ENCODE results near the gene TNRC18.
A peak's percentile ranks its signal among the peaks of the same experiment; 100 is the strongest.

The TNRC18 gene

DNA sequence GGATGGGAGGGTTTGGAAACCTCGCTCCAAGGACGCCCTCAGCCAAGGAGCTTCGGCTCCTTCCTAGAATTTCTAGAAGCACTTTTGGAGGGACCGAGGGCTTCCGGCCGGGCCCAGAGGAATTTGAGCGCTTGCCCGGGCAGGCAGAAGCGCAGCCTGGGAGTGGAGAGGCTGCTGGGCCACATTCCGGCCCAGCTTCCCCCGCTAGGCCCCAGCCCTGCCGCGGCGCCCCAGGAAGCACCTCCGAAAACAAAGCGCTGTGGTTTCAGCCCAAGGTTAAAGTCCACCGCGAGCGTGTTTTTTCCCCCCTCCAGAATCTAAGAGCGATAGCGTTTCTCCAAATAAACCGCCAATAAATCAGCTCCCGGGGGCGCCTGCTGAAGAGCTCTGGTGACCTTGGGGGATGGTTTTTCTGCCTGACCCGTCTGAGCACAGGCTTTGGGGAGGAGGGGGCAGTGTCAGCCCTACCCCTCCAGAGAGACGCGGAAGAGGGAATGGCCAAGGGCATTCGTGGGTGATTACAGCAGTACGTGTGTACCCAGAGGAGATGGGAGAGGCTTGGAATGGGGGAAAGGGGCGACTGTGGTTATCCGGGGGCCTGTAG, 5.7 kb upstream of the TNRC18 start:
- no peaks in the 10 kb centered on the region for H3K9me3 ChIP-seq (ENCODE audit: control insufficient read depth, insufficient read depth, low read depth, low read length)
- CTCF ChIA-PET: interaction anchor here (0.6 to 1.1 kb wide), 3 partner anchors 64 to 337 kb away, joined by 4 to 8 read pairs (median 5); no protein-coding TSS in a partner anchor
- H3K4me1 ChIP-seq (ENCODE audit: control insufficient read depth, insufficient read depth, low read length): peaks cover 12% of the 10 kb centered on the region
- H3K36me3 ChIP-seq (ENCODE audit: control insufficient read depth in 2 of 2, insufficient read depth in 1 of 2, low read length in 2 of 2): peaks cover 0 to 6% of the 10 kb centered on the region in 2 experiments; a peak in 1 of 3 replicates
- H3K27ac ChIP-seq (ENCODE audit: extremely low read depth, low read depth, low read length): peak overlapping the region; percentile 99
- POLR2A ChIA-PET: interaction anchor here (0.6 to 1.2 kb wide), 2 partner anchors 8 to 46 kb away, joined by 3 to 8 read pairs; no protein-coding TSS in a partner anchor
- peak overlapping the region; percentile 37 for H3K4me3 ChIP-seq (ENCODE audit: low read depth, low read length)
- TF ChIP-seq ZNF211 (tag by site-specific recombination; IDR thresholded peaks at IDR 0.05; ENCODE audit: low read depth) (no peak), SP2 (tag by site-specific recombination; IDR thresholded peaks at IDR 0.05) (0 out of 2 replicates have a peak, but pooled peaks have one; percentile 22), OSR2 (tag by site-specific recombination; IDR thresholded peaks at IDR 0.05) (no peak), BCL6B (tag by site-specific recombination; IDR thresholded peaks at IDR 0.05) (peak; percentile 58; the same call in 1 of the 2 replicates), ZNF843 (tag by site-specific recombination; IDR thresholded peaks at IDR 0.05) (no peak), ZNF704 (tag by site-specific recombination; IDR thresholded peaks at IDR 0.05) (no peak), ZIC2 (tag by site-specific recombination; IDR thresholded peaks at IDR 0.05) (peak; percentile 86), ZFP3 (tag by site-specific recombination; IDR thresholded peaks at IDR 0.05; ENCODE audit: low read depth) (no peak), ZNF626 (tag by site-specific recombination; IDR thresholded peaks at IDR 0.05) (no peak), ZNF280C (tag by site-specific recombination; IDR thresholded peaks at IDR 0.05) (no peak), ZNF133 (tag by site-specific recombination; IDR thresholded peaks at IDR 0.05) (no peak), ZNF416 (tag by site-specific recombination; IDR thresholded peaks at IDR 0.05) (no peak), PRDM1 (tag by site-specific recombination; IDR thresholded peaks at IDR 0.05) (no peak), ZNF621 (tag by site-specific recombination; IDR thresholded peaks at IDR 0.05) (no peak), ZNF76 (tag by site-specific recombination; IDR thresholded peaks at IDR 0.05; ENCODE audit: borderline replicate concordance, low read depth) (peak; percentile 93), ZNF48 (tag by site-specific recombination; IDR thresholded peaks at IDR 0.05) (no peak), ZNF404 (tag by site-specific recombination; IDR thresholded peaks at IDR 0.05) (no peak), ZNF292 (tag by site-specific recombination; IDR thresholded peaks at IDR 0.05; ENCODE audit: borderline replicate concordance, low read depth) (no peak), ZNF140 (tag by site-specific recombination; IDR thresholded peaks at IDR 0.05) (no peak), ZFHX2 (tag by site-specific recombination; conservative IDR thresholded peaks at IDR 0.05) (no peak), ZNF837 (tag by site-specific recombination; IDR thresholded peaks at IDR 0.05) (no peak), ZNF596 (tag by site-specific recombination; IDR thresholded peaks at IDR 0.05) (peak; percentile 51; the same call in 1 of the 2 replicates), SETDB1 (IDR thresholded peaks at IDR 0.05; ENCODE audit: insufficient read length, low read length) (no peak), ZNF664 (tag by site-specific recombination; IDR thresholded peaks at IDR 0.05) (no peak), PRDM4 (tag by site-specific recombination; IDR thresholded peaks at IDR 0.05) (0 out of 2 replicates have a peak, but pooled peaks have one; percentile 1), ZNF19 (tag by site-specific recombination; IDR thresholded peaks at IDR 0.05; ENCODE audit: low read depth) (no peak), SALL2 (tag by site-specific recombination; IDR thresholded peaks at IDR 0.05; ENCODE audit: borderline replicate concordance) (no peak), ZNF561 (tag by site-specific recombination; IDR thresholded peaks at IDR 0.05; ENCODE audit: borderline replicate concordance) (no peak), REPIN1 (tag by site-specific recombination; IDR thresholded peaks at IDR 0.05; ENCODE audit: low read depth) (no peak), ZNF24 (tag by site-specific recombination; IDR thresholded peaks at IDR 0.05) (no peak), SCRT2 (tag by site-specific recombination; IDR thresholded peaks at IDR 0.05) (no peak)
- TF ChIP-seq, protein P1, sequence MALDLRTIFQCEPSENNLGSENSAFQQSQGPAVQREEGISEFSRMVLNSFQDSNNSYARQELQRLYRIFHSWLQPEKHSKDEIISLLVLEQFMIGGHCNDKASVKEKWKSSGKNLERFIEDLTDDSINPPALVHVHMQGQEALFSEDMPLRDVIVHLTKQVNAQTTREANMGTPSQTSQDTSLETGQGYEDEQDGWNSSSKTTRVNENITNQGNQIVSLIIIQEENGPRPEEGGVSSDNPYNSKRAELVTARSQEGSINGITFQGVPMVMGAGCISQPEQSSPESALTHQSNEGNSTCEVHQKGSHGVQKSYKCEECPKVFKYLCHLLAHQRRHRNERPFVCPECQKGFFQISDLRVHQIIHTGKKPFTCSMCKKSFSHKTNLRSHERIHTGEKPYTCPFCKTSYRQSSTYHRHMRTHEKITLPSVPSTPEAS (tag by site-specific recombination; IDR thresholded peaks at IDR 0.05): no peak

Data from HEK293 (cell line).